ENCODE results near the gene SAMD1. TPM values are rescaled to one million over a fixed set of nuclear protein-coding genes. Genes with fewer than 3 reads are reported as not detected.
A peak's percentile ranks its signal among the peaks of the same experiment; 100 is the strongest.

Gene SAMD1
- total RNA-seq, 1 donor from 2014 or later: 55.9 TPM

DNA sequence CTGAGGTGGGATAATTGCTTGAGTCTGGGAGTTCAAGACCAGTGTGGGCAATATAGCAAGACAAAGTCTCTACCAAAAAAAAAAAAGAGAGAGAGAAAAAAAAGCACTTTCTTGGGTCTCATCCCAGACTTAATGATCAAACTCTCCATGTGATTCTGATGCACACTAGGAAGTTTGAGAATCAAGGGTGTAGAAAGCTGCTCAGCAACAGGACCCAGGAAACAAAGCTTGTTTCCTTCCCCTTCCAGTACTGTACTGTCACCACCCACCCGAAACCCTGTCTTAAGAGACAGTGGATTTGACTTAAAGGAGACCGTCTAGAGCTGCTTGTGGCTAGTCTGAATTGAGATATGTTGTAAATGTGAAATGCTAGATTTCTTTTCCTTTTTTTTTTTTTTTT, 12.1 kb downstream of the SAMD1 start:
- TF ChIP-seq CTCF (conservative IDR thresholded peaks at IDR 0.05): no peak
- Mint-ChIP-seq H3K4me1 (ENCODE audit: unreplicated experiment) (peaks cover 6% of the 10 kb centered on the region), H3K36me3 (no peaks in the 10 kb centered on the region), H3K9me3 (no peaks in the 10 kb centered on the region), H3K4me3 (no peak overlapping the region), H3K27me3 (peaks cover 3% of the 10 kb centered on the region), H3K27ac (no peak overlapping the region)
- no peak for DNase-seq (ENCODE audit: extremely low spot score, unreplicated experiment)

DNA sequence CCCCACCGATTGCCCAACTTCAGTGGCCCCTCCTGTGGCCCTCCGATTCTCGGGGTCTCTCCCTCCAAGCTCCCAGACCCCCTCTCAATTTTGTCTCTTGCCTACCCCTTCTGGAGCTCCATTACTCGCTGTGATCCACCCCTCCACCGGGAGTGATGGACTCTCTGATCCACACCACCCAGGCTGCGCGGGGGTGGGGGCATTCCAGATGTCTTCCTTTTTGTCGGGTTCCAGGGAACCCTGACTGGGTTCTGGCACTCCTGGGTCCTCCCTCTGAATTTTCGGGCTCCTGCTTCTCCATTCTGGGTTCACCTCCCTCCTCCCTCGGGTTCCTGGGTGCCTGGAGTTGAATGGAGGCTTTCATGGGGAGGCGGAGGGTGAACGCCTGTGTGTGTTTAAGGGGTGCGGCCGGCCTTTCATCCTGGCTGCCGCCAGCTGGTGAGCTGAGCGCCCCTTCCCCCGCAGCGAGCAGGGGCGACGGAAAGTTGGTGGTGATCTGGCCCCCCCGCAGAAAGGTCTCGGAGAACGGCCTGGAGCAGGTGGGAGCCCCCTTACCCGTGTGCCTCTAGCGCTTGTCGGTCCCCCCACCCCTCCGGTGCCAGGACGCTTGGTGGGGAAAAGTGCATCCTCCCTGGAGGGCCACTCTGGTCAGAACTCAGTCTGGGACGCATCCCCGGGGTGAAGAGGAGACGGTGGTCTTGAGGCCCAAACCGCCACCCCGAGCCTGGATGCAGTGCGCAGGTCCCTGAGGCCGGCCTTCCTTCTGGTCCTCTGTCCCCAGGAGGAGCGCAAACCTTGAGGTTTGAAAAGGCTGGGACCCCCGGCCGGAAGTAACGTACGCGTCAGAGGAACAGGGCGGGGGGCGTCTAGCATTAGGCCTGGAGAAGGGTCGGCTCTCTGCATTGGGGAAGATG, 16.4 kb downstream of the SAMD1 start:
- Mint-ChIP-seq H3K27me3 (peaks cover 6% of the 10 kb centered on the region), H3K9me3 (no peaks in the 10 kb centered on the region), H3K4me1 (ENCODE audit: unreplicated experiment) (no peaks in the 10 kb centered on the region), H3K36me3 (no peaks in the 10 kb centered on the region), H3K4me3 (peak overlapping the region; percentile 94), H3K27ac (peak overlapping the region; percentile 91)
- no peak for TF ChIP-seq CTCF (conservative IDR thresholded peaks at IDR 0.05)
- DNase-seq (ENCODE audit: extremely low spot score, unreplicated experiment): no peak

- H3K36me3 Mint-ChIP-seq: no peaks in the 10 kb centered on the region
- H3K4me3 Mint-ChIP-seq: peak overlapping the region; percentile 94
- H3K9me3 Mint-ChIP-seq: no peaks in the 10 kb centered on the region
- H3K4me1 Mint-ChIP-seq (ENCODE audit: unreplicated experiment): no peaks in the 10 kb centered on the region
- DNase-seq (ENCODE audit: extremely low spot score, unreplicated experiment): peak; percentile 87
- peaks cover 6% of the 10 kb centered on the region for H3K27me3 Mint-ChIP-seq
- TF ChIP-seq CTCF (conservative IDR thresholded peaks at IDR 0.05): peak; percentile 71
- peak overlapping the region; percentile 91 for H3K27ac Mint-ChIP-seq
These were observed 17.2 kb downstream of the SAMD1 start for GRCh38 chr19:14073261-14073924.

DNA sequence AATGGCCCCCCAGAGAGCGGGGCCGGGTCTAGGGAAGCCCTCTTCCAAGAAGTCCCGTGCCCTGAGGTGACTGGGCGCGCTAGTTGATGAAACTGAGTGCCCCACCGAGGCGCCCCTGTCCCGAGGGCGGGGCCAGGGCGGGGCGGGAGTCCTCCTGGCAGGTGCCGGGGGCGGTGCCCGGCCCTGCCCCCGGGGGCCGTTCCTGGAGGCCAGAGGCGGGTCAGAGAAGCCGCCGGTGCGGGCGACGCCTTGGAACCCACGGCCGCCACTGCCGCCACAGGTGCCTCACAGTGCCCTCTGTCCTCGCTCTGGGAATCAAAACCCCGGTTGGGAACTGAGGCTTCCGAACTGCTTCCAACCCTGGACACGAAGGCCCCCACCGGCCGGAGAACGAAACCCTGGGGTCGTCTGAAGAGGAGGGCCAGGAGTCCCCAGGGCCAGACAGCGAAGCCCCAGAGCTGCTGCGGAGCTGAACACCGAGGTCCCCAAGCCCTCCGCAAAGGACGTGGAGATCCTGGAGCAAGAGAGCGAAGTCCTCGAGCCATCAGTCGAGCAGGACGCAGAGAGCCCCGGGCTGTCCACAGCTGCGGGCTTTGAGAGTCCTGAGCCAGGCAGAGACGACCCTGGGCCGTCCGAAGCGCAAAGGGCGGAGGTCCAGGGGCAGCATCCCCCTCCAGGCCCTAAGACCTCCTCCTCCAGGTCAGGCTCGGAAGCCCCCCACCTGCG, 17.9 kb downstream of the SAMD1 start, which contains the start of gene MISP3:
MISP3 (plus strand) TSS at position 252 of the 726 bp plus-strand sequence. CDS start 524 bp downstream, outside the sequence.
- TF ChIP-seq CTCF (conservative IDR thresholded peaks at IDR 0.05): no peak
- DNase-seq (ENCODE audit: extremely low spot score, unreplicated experiment): no peak
- Mint-ChIP-seq H3K9me3 (no peaks in the 10 kb centered on the region), H3K27ac (peak within 1 kb of the TSS; percentile 72), H3K36me3 (no peaks in the 10 kb centered on the region), H3K27me3 (peaks cover 6% of the 10 kb centered on the region), H3K4me3 (peak within 1 kb of the TSS; percentile 94), H3K4me1 (ENCODE audit: unreplicated experiment) (no peaks in the 10 kb centered on the region)

GRCh38 chr19:14070268-14071050, 20.1 kb downstream of the SAMD1 start:
- peaks cover 6% of the 10 kb centered on the region for H3K27me3 Mint-ChIP-seq
- H3K4me3 Mint-ChIP-seq: peak overlapping the region; percentile 52
- H3K36me3 Mint-ChIP-seq: no peaks in the 10 kb centered on the region
- DNase-seq (ENCODE audit: extremely low spot score, unreplicated experiment): no peak
- H3K27ac Mint-ChIP-seq: peak overlapping the region; percentile 73
- H3K4me1 Mint-ChIP-seq (ENCODE audit: unreplicated experiment): no peaks in the 10 kb centered on the region
- no peaks in the 10 kb centered on the region for H3K9me3 Mint-ChIP-seq
- TF ChIP-seq CTCF (conservative IDR thresholded peaks at IDR 0.05): no peak
